HTR-8/SVneo (cell line): ENCODE data around the gene ACSM6.
"Not testable (repeated sequence)": the region's sequence is repeated elsewhere in the genome, so short reads cannot be mapped to it uniquely, and the experiment has no call there.

Experiments used
- DNase-seq: peaks from one replicate; pipeline ENCODE4 v3.0.0; 2011; ENCODE audit warnings: low spot score, mixed read lengths; ENCODE audit not compliant: insufficient read length
- FAIRE-seq: peaks from 2 replicates; lab custom pipeline; 2011; peaks lifted over from hg19 to GRCh38; lab: Jason Lieb, UNC

The ACSM6 gene

DNA sequence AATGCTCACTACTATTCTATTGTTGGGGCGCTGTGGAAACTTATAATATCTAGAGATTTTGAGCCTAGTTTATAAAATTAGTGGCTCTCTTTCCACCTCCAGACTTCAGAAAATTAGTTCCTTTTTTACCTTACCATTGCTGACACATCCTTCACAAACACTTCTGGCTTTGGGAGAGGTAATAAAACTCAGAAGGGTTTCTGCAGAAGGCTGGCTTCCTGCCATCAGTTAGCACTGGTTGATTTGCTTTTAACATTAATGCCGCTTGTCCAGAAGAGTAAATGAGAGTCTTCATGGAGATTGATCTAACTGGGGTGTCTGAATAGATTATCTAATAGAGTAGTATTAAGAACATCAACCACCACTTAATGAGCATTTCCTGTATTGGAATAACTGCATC lies 20.3 kb downstream of the ACSM6 start:
- DNase-seq (no peak), FAIRE-seq (no peak)

- peak; percentile 86 for FAIRE-seq
Observed at GRCh38 chr10:95214793-95215192, 20.8 kb downstream of the ACSM6 start.

GRCh38 chr10:95217476-95217875 lies 23.4 kb downstream of the ACSM6 start:
- DNase-seq: no peak
- FAIRE-seq: no peak

More at GRCh38 chr10:95214793-95215192, 20.8 kb downstream of the ACSM6 start:
- no peak for DNase-seq

GRCh38 chr10:95220539-95220938 lies 26.5 kb downstream of the ACSM6 start:
- DNase-seq (no peak), FAIRE-seq (no peak)

DNA sequence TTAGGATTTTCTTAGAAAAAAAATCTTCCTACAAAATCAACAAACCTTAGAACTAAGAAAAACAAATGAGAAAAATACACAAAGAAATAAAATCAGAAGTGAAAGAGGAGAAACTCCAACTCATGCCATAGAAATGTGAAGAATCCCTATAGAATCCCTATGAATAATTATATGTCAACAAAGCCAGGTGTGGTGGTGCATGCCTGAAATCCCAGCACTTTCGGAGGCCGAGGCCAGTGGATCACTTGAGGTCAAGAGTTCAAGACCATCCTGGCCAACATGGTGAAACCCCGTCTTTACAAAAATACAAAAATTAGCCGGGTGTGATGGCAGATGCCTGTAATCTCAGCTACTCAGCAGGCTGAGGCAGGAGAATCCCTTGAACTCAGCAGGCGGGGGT lies 27.1 kb downstream of the ACSM6 start:
- FAIRE-seq: no peak

GRCh38 chr10:95225136-95225535 lies 31.1 kb downstream of the ACSM6 start:
- FAIRE-seq (no peak), DNase-seq (no peak)

More for the DNA sequence above, 27.1 kb downstream of the ACSM6 start:
- DNase-seq: no peak

DNA sequence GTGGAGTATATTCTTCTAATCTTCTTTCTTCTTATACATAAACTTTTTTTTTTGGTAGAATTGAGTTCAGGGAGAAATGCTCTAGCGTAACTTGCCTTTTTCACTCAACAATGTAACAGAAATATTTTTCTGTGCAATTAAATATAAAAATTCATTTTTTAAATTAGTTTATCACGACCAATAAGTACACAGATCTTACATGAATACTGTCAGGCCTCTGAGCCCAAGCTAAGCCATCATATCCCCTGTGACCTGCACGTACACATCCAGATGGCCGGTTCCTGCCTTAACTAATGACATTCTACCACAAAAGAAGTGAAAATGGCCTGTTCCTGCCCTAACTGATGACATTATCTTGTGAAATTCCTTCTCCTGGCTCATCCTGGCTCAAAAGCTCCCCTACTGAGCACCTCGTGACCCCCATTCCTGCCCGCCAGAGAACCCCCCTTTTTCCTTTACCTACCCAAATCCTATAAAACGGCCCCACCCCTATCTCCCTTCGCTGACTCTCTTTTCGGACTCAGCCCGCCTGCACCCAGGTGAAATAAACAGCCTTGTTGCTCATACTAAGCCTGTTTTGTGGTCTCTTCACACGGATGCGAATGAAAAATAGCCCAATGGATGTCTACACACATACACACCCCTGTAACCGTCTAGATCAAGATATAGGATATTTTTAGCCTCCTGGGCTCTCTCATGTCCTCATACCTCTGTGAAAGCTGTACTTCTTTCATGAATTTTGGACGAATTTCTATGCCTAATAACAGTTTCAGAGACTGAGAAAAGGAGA lies 35.1 kb downstream of the ACSM6 start:
- not testable (repeated sequence) for DNase-seq, FAIRE-seq

GRCh38 chr10:95229724-95230627 lies 35.9 kb downstream of the ACSM6 start:
- FAIRE-seq (peak; percentile 80), DNase-seq (peak; percentile 81)

DNA sequence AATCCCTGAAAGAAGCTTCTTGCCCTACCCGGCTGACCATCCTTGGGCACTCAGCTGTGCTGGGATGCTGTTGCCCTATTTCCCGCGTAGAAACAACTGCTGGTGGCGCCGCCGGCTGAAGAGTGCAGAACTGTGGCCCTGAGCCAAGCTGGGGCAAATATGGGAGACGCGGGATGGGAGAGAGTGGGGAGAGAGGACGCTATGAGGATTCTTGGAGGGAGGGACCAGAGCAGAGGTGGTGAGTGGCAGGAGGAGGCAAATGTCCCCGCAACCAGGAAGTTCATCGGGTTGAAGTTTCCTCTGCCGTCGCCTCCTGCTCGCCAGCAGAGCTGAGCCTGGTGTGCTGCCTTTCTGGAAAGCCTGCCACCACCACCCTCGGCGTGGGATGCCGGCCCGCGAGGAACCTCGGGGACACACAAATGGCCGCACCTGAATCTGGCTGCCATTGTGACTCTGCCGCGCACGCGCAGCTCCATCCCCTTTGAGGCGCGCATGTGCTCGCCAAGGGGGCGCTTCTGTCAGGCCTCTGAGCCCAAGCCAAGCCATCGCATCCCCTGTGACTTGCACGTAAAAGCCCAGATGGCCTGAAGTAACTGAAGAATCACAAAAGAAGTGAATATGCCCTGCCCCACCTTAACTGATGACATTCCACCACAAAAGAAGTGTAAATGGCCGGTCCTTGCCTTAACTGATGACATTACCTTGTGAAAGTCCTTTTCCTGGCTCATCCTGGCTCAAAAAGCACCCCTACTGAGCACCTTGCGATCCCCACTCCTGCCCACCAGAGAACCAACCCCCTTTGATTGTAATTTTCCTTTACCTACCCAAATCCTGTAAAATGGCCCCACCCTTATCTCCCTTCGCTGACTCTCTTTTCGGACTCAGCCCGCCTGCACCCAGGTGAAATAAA lies 36.9 kb downstream of the ACSM6 start:
- not testable (repeated sequence) for DNase-seq, FAIRE-seq

DNA sequence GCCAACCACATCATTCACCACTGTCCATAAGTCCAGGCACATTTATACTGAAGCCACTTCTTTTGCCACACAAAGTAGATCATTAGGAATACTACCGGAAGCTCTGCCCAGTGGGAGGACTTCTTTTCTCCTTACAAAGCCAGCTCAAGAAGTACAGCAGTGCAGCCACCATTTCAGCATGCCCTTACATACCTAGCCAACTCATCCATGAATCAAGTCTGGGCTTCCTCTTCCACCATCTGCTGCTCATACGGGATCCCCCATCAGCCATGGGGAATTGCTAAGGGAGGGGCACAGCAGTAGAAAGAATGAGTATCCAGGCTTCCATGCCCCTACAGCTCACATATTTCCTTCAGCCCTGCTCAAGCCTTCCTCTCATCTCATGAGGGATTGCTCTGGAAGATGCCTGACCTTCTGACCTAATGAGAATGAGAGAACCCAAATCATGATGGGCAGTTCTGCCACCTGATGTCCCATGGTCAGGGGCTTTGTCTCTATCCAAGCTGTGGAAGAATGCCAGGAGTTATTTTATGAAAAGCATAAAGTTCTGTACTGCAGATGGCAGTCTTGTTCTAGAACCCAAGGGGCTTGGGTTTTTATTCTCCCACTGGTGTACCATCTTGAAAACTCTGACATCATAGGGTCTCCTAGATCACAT lies 39.5 kb downstream of the ACSM6 start:
- no peak for FAIRE-seq
- DNase-seq: no peak

DNA sequence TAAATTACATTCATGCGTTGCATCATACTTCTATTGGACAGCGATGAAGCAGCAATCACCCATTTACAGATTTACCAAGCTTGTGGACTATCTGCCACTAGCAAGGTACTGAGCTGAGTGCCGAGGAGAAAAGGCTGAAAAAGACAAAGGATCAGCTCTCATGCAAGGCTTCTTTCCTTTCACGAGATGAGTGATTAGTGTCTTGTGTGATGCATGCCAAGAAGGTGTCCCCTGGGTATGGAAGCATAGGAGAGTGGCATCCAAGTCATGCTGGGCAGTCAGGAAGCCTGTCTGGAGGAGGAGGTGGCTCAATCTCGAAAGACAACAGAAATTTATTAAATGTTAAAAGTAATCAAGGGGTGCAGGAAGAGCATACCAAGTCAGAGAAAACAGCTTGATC lies 40.9 kb downstream of the ACSM6 start:
- FAIRE-seq (no peak), DNase-seq (no peak)

DNA sequence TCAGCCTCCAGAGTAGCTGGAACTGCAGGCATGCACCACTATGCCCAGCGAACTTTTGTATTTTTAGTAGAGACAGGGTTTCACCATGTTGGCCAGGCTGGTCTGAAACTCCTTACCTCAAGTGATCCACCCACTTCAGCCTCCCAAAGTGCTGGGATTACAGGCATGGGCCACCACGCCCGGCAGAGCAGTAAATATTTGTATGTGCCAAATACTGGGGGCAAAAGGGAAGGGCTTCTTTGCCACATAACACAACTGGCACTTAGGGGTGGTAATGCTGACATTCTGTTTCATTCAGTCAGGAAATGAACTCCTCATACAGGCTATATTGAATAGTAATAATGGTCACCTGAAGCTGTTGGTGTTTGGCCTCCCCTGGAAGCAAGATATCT lies 41.6 kb downstream of the ACSM6 start:
- FAIRE-seq (no peak), DNase-seq (no peak)

- DNase-seq (no peak), FAIRE-seq (no peak)
Observed at GRCh38 chr10:95236068-95236903, 42.2 kb downstream of the ACSM6 start.

GRCh38 chr10:95237376-95238170 lies 43.5 kb downstream of the ACSM6 start:
- FAIRE-seq: no peak
- no peak for DNase-seq

- FAIRE-seq, DNase-seq: not testable (repeated sequence)
Observed at GRCh38 chr10:95240096-95240495, 46.1 kb downstream of the ACSM6 start.

GRCh38 chr10:95240811-95241210 lies 46.8 kb downstream of the ACSM6 start:
- no peak for DNase-seq
- no peak for FAIRE-seq

GRCh38 chr10:95241533-95241932 lies 47.5 kb downstream of the ACSM6 start:
- FAIRE-seq (no peak), DNase-seq (no peak)
